ENCODE measurements around the gene GSK3B.

DNA sequence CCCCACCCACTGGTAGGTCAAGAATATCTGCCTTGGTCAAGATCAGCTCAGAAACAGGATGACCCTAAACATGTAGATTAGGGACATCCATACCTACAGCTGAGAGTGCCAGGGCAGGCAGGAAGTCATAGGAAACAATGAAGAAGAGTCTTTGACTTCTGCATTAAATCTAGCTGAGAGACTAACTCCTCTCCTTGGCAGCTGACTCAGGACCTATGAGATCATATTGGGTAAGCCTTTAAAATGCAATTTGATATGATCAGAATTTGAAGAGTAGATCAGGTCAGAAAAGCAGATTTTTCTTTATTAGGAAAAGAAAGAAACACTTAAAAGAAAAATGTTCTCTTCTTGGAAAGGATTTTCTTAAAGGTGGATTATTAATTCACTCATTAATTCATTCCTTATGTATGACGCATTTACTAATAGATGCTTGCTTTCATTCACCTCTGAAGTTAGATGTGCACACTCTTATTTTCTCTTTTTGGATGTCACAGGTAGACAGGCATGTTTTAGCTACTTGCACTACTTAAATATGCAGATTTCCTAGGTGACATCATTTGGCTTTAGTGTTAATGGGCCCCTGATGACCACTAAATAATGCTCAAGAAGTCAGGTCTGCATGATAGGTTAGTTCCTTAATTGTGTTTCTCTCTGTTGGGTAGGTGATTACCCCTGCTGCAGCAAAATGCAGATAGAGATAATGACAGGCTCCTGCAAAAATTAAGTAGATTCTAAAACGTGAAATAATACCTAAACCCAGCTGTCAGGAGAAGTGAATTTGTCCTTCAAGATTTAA is 35.7 kb upstream of the GSK3B start:
- TF ChIP-seq CTCF (IDR thresholded peaks at IDR 0.05; ENCODE audit: poor library complexity) (no peak), EZH2 (IDR thresholded peaks at IDR 0.05; ENCODE audit: borderline replicate concordance) (no peak), EZH2phosphoT487 (IDR thresholded peaks at IDR 0.05; ENCODE audit: low read depth, severe bottlenecking, unreplicated experiment) (no peak)

Data from hepatocyte (in vitro differentiated cells).